ENCODE data around the gene TAF11L14. TPM values are rescaled to one million over a fixed set of nuclear protein-coding genes. Genes with fewer than 3 reads are reported as not detected.
"Not testable (repeated sequence)": the region's sequence is repeated elsewhere in the genome, so short reads cannot be mapped to it uniquely, and the experiment has no call there.

The TAF11L14 gene
- total RNA-seq (2021) = not detected in 2 replicates
- long read RNA-seq = 0 reads

- Histone ChIP-seq H3K9ac (ENCODE audit: extremely low read depth, insufficient read length, low read length) (no peak within 1 kb of the TSS), H2BK5ac (ENCODE audit: insufficient read length, low read length) (no peak within 1 kb of the TSS), H3K9me3 (ENCODE audit: control insufficient read depth, low read depth, low read length) (no peaks in the 10 kb centered on the region), H4K20me1 (ENCODE audit: control insufficient read depth, insufficient read depth, insufficient read length) (no peaks in the 10 kb centered on the region), H3K4ac (ENCODE audit: low read depth, low read length) (no peak within 1 kb of the TSS), H3K56ac (ENCODE audit: insufficient read length, low read depth, low read length) (no peak within 1 kb of the TSS), H3K14ac (ENCODE audit: insufficient read depth, low read length) (no peak within 1 kb of the TSS), H3K23ac (ENCODE audit: insufficient read length, low read depth, low read length) (no peak within 1 kb of the TSS), H2BK12ac (ENCODE audit: insufficient read length, low read depth, low read length) (no peak within 1 kb of the TSS), H3K18ac (ENCODE audit: insufficient read length, low read depth, low read length) (no peak within 1 kb of the TSS), H3K79me2 (ENCODE audit: insufficient read depth, low read length) (no peaks in the 10 kb centered on the region), H2BK15ac (ENCODE audit: low read depth, low read length) (no peak within 1 kb of the TSS), H3K4me1 (ENCODE audit: insufficient read depth, low read length) (no peaks in the 10 kb centered on the region), H4K5ac (ENCODE audit: insufficient read length, low read depth, low read length) (no peak within 1 kb of the TSS), H3T11ph (ENCODE audit: low read length) (no peak within 1 kb of the TSS), H3K4me2 (ENCODE audit: insufficient read depth, insufficient read length, low read length) (no peak within 1 kb of the TSS), H2BK120ac (ENCODE audit: low read depth, low read length, poor library complexity, severe bottlenecking) (no peak within 1 kb of the TSS), H3K27me3 (ENCODE audit: insufficient read depth, low read length) (no peaks in the 10 kb centered on the region), H3K79me1 (ENCODE audit: insufficient read depth, low read depth, low read length, poor library complexity, severe bottlenecking) (no peaks in the 10 kb centered on the region), H4K91ac (ENCODE audit: insufficient read length, low read depth, low read length) (no peak within 1 kb of the TSS), H4K8ac (replicated peaks; ENCODE audit: insufficient read length, low read depth, low read length) (no peak within 1 kb of the TSS), H3K27ac (ENCODE audit: insufficient read length, low read depth, low read length) (no peak within 1 kb of the TSS), H2AFZ (ENCODE audit: low read length) (no peak within 1 kb of the TSS), H2AK5ac (ENCODE audit: insufficient read length, low read length) (no peak within 1 kb of the TSS), H2BK20ac (ENCODE audit: low read depth, low read length, poor library complexity, severe bottlenecking) (no peak within 1 kb of the TSS), H3K23me2 (ENCODE audit: insufficient read length, low read depth, low read length, poor library complexity, severe bottlenecking) (no peaks in the 10 kb centered on the region)
- DNase-seq = no peak
- peaks cover 0 to 2% of the 10 kb centered on the region in 2 experiments; a peak in 3 of 5 replicates for H3K9me3 Mint-ChIP-seq
- H3K4me3 Mint-ChIP-seq = no peak within 1 kb of the TSS
- H3K36me3 Mint-ChIP-seq (ENCODE audit: insufficient read depth in 1 of 3, low read depth in 3 of 3) = no peaks in the 10 kb centered on the region
- TF ChIP-seq CTCF (conservative IDR thresholded peaks at IDR 0.05) = no peak
- H3K4me1 Mint-ChIP-seq = no peaks in the 10 kb centered on the region
- H3K27me3 Mint-ChIP-seq (ENCODE audit: low read depth) = no peaks in the 10 kb centered on the region
- WGBS (ENCODE audit: extremely low coverage, insufficient read length, low lambda C conversion rate) = no CpG with 5 or more reads among the region's 5 CpGs
- no peak within 1 kb of the TSS for H3K27ac Mint-ChIP-seq
These were observed at the start of gene TAF11L14 for GRCh38 chr5:17634160-17634559. Gene TAF11L14 (plus strand): TSS chr5:17634460.

- H3K27ac Mint-ChIP-seq; H3K4me3 Mint-ChIP-seq; H3K56ac ChIP-seq (ENCODE audit: insufficient read length, low read depth, low read length); H2BK12ac ChIP-seq (ENCODE audit: insufficient read length, low read depth, low read length); H2BK5ac ChIP-seq (ENCODE audit: insufficient read length, low read length); H3K14ac ChIP-seq (ENCODE audit: insufficient read depth, low read length); H4K8ac ChIP-seq (replicated peaks; ENCODE audit: insufficient read length, low read depth, low read length); H2BK120ac ChIP-seq (ENCODE audit: low read depth, low read length, poor library complexity, severe bottlenecking); H3K4ac ChIP-seq (ENCODE audit: low read depth, low read length); H3K27me3 Mint-ChIP-seq (ENCODE audit: low read depth); H3K9ac ChIP-seq (ENCODE audit: extremely low read depth, insufficient read length, low read length); H3K4me2 ChIP-seq (ENCODE audit: insufficient read depth, insufficient read length, low read length); H3K79me1 ChIP-seq (ENCODE audit: insufficient read depth, low read depth, low read length, poor library complexity, severe bottlenecking); H3T11ph ChIP-seq (ENCODE audit: low read length); H2AFZ ChIP-seq (ENCODE audit: low read length); H4K20me1 ChIP-seq (ENCODE audit: control insufficient read depth, insufficient read depth, insufficient read length); H3K18ac ChIP-seq (ENCODE audit: insufficient read length, low read depth, low read length); H3K27me3 ChIP-seq (ENCODE audit: insufficient read depth, low read length); H3K9me3 Mint-ChIP-seq; H2BK15ac ChIP-seq (ENCODE audit: low read depth, low read length); H2AK5ac ChIP-seq (ENCODE audit: insufficient read length, low read length); H2BK20ac ChIP-seq (ENCODE audit: low read depth, low read length, poor library complexity, severe bottlenecking); H3K79me2 ChIP-seq (ENCODE audit: insufficient read depth, low read length); H3K4me1 ChIP-seq (ENCODE audit: insufficient read depth, low read length); H3K36me3 Mint-ChIP-seq (ENCODE audit: insufficient read depth in 1 of 3, low read depth in 3 of 3); H3K27ac ChIP-seq (ENCODE audit: insufficient read length, low read depth, low read length); H4K5ac ChIP-seq (ENCODE audit: insufficient read length, low read depth, low read length); H3K4me1 Mint-ChIP-seq; H3K23ac ChIP-seq (ENCODE audit: insufficient read length, low read depth, low read length); DNase-seq; H3K23me2 ChIP-seq (ENCODE audit: insufficient read length, low read depth, low read length, poor library complexity, severe bottlenecking); H4K91ac ChIP-seq (ENCODE audit: insufficient read length, low read depth, low read length); H3K9me3 ChIP-seq (ENCODE audit: control insufficient read depth, low read depth, low read length): not testable (repeated sequence)
- WGBS (ENCODE audit: extremely low coverage, insufficient read length, low lambda C conversion rate) = no CpG with 5 or more reads among the region's 16 CpGs
These were observed 48.6 kb upstream of the TAF11L14 start, which contains the start of gene TAF11L7 for GRCh38 chr5:17585658-17586057. Gene TAF11L7 (minus strand): TSS chr5:17585758.

All from H9 (cell line).